MCF 10A (cell line): ENCODE measurements around the gene ACOT7. TPM values are rescaled to one million over a fixed set of nuclear protein-coding genes. Genes with fewer than 3 reads are reported as not detected.

Source experiments
- BruUV-seq: library from RNA; stranded (reverse); fragments of 400-500 nt; replicated peaks from 2 replicates; lab custom pipeline; 2021; lab: Mats Ljungman, UMichigan
- CTCF ChIA-PET: fragments of 300-600 bp; sonication (Branson Sonifier 250); formaldehyde crosslinking; extraction: SDS; loops from one replicate; lab custom pipeline; 2021; ENCODE audit warnings: antibody characterized with exemption, inconsistent platforms; lab: Yijun Ruan, JAX
- POLR2A ChIA-PET: fragments of 300-600, 350-650 bp; sonication (Branson Sonifier 250); formaldehyde crosslinking; extraction: SDS; loops from one replicate; lab custom pipeline; 2020; ENCODE audit warnings: antibody characterized with exemption, inconsistent platforms; lab: Yijun Ruan, JAX
- DNase-seq: peaks from one replicate; pipeline ENCODE4 v3.0.0-alpha.2; 2018; ENCODE audit not compliant: unreplicated experiment
- H3K27ac Mint-ChIP-seq: one replicate; pipeline ENCODE4 v1.8.0; 2022; ENCODE audit warnings: mild to moderate bottlenecking, low read depth, mixed read lengths; ENCODE audit not compliant: unreplicated experiment
- H3K27me3 Mint-ChIP-seq: one replicate; pipeline ENCODE4 v1.8.0; 2022; ENCODE audit warnings: mixed read lengths; ENCODE audit not compliant: insufficient read depth, unreplicated experiment
- H3K36me3 Mint-ChIP-seq: one replicate; pipeline ENCODE4 v1.8.0; 2022; ENCODE audit warnings: mild to moderate bottlenecking, moderate library complexity, mixed read lengths; ENCODE audit not compliant: insufficient read depth, unreplicated experiment
- H3K4me1 Mint-ChIP-seq: one replicate; pipeline ENCODE4 v1.8.0; 2022; ENCODE audit warnings: mixed read lengths; ENCODE audit not compliant: insufficient read depth, unreplicated experiment
- H3K4me3 Mint-ChIP-seq: one replicate; pipeline ENCODE4 v1.8.0; 2022; ENCODE audit warnings: mild to moderate bottlenecking, moderate library complexity, mixed read lengths; ENCODE audit not compliant: unreplicated experiment
- H3K9me3 Mint-ChIP-seq: one replicate; pipeline ENCODE4 v1.8.0; 2022; ENCODE audit warnings: mixed read lengths; ENCODE audit not compliant: unreplicated experiment
- CTCF ChIP-seq: fragments of 200-600 bp; IDR thresholded peaks from one replicate; pipeline ENCODE4 v1.8.0; 2022; ENCODE audit warnings: antibody characterized with exemption, mild to moderate bottlenecking; ENCODE audit not compliant: unreplicated experiment
- intact Hi-C: fragments of 100-400 bp; cut with micrococcal nuclease; formaldehyde crosslinking; loops from 2 replicates; pipeline ENCODE4 v1.14.1; 2022
- total RNA-seq: library from RNA; stranded (reverse); gene quantifications from 2 replicates; pipeline ENCODE4 v1.2.3, GENCODE V29; 2022

Gene ACOT7
- total RNA-seq, 1 experiment from 2014 or later = 117 TPM

- no peak for DNase-seq
- Mint-ChIP-seq H3K27me3 (peaks cover 30% of the 10 kb centered on the region), H3K4me1 (no peaks in the 10 kb centered on the region), H3K9me3 (no peaks in the 10 kb centered on the region), H3K4me3 (peak overlapping the region; percentile 23), H3K36me3 (no peaks in the 10 kb centered on the region), H3K27ac (no peak overlapping the region)
- intact Hi-C loops = no loop called here
- no peak for TF ChIP-seq CTCF
- no TSS peak for BruUV-seq
- ChIA-PET CTCF (interaction anchor here (0.5 to 1.6 kb wide), 3 partner anchors 16 to 249 kb away, joined by 3 to 4 read pairs (median 3); no protein-coding TSS in a partner anchor), POLR2A (interaction anchor here (0.6 kb wide), 1 partner anchor 128 kb away, joined by 3 read pairs; no protein-coding TSS in a partner anchor)
Measured at GRCh38 chr1:6241107-6241886, 152.3 kb downstream of the ACOT7 start.

GRCh38 chr1:6239950-6240768 lies 153.4 kb downstream of the ACOT7 start:
- intact Hi-C loops = no loop called here
- H3K4me3 Mint-ChIP-seq = no peak overlapping the region
- no peak for TF ChIP-seq CTCF
- BruUV-seq = no TSS peak
- no peaks in the 10 kb centered on the region for H3K36me3 Mint-ChIP-seq
- no peak overlapping the region for H3K27ac Mint-ChIP-seq
- CTCF ChIA-PET = interaction anchor here (1.2 kb wide), 1 partner anchor 183 kb away, joined by 4 read pairs; no protein-coding TSS in a partner anchor
- POLR2A ChIA-PET = no interaction called here
- H3K4me1 Mint-ChIP-seq = no peaks in the 10 kb centered on the region
- DNase-seq = peak; percentile 50
- H3K27me3 Mint-ChIP-seq = peaks cover 30% of the 10 kb centered on the region
- H3K9me3 Mint-ChIP-seq = no peaks in the 10 kb centered on the region

GRCh38 chr1:6239213-6239752 lies 154.3 kb downstream of the ACOT7 start:
- intact Hi-C loops = no loop called here
- peaks cover 9% of the 10 kb centered on the region for H3K36me3 Mint-ChIP-seq
- CTCF ChIA-PET = interaction anchor here (1.2 to 2.4 kb wide), 3 partner anchors 8 to 184 kb away, joined by 3 to 16 read pairs (median 4); no protein-coding TSS in a partner anchor
- no TSS peak for BruUV-seq
- H3K9me3 Mint-ChIP-seq = no peaks in the 10 kb centered on the region
- DNase-seq = no peak
- POLR2A ChIA-PET = no interaction called here
- H3K4me1 Mint-ChIP-seq = peaks cover 5% of the 10 kb centered on the region
- H3K27me3 Mint-ChIP-seq = peaks cover 30% of the 10 kb centered on the region
- TF ChIP-seq CTCF = no peak
- no peak overlapping the region for H3K27ac Mint-ChIP-seq
- H3K4me3 Mint-ChIP-seq = no peak overlapping the region
